LHCN-M2 (cell line): ENCODE data around the gene TRIM62. TPM values are rescaled to one million over a fixed set of nuclear protein-coding genes. Genes with fewer than 3 reads are reported as not detected.
"Not testable (repeated sequence)": the region's sequence is repeated elsewhere in the genome, so short reads cannot be mapped to it uniquely, and the experiment has no call there.

Source experiments
- DNase-seq: peaks from one replicate; pipeline ENCODE4 v3.0.0-alpha.2; 2012; ENCODE audit warnings: low read depth
- total RNA-seq: library from RNA; depleted of rRNA; stranded (reverse); fragments of >200 nt; gene quantifications from 2 replicates; pipeline ENCODE4 v1.2.3, GENCODE V29; 2014

TRIM62 gene
- total RNA-seq, 1 experiment from 2014 or later: 11.9 TPM

DNA sequence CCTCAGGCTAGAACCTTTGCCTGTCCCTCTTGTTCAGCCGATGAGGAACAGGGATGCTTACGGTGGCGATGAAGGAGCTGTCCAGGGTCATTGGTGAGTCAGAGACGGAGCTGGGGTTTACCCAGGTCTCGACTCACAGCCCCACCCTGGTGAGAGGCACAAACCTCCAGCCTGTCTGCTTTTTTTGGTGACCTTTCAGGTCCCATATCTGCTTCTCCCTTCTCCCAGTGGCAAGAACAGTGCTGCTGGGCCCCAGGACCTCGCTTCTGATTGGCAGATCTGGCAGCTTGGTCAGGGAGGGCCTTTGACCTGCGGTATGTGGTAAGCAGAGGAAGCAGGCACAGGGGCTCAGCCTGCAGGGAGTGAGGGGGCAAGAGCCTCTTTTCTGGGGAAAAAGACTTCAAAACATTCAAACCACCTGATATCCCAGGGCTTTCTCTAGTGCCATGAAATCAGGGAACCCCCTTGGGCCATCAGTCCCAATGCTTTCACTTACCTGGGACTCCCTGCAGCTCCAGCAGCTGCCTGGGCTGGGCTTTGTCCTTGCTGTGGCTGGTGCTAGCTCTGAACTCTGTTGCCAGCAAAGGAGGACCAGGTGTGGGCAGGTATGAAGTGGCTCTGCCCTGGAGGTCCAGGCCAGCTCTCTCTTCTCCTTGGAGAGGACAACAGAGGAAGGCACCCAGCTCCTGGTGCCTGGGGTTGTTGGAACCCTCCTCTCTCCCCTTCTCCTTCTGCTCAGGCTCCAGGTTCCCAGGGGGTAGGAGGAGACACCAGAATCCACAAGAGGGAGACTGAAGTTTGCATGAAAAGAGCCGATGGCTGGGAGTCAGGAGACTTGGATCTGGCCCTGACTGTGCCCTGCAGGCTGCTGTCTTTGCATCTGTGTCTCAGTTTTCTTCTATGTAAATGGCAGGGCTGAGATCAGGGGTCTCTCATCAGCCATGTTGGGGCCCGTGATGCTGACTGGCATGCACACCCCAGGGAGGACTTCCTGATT, 41.4 kb downstream of the TRIM62 start:
- DNase-seq: no peak

DNA sequence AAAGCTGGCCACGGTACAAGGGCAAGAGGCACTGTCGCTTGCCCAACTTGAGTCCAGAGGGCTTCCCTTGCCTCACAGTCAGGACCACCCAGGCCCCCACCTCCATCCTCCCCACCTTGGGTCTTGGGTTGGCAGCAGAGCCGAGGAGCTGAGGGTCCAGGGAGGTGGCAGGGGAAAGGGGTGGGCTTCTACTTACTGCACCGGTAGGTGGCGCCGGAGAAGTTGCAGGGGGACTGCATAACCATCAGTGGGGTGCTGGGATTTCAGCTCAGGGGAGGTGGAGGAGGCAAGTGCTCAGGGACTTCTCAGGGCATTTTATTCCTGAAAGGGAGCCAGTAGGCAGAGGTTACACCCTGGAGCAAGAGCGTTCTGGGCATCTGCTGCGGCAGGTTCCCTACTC, 44.0 kb downstream of the TRIM62 start:
- DNase-seq: no peak

DNA sequence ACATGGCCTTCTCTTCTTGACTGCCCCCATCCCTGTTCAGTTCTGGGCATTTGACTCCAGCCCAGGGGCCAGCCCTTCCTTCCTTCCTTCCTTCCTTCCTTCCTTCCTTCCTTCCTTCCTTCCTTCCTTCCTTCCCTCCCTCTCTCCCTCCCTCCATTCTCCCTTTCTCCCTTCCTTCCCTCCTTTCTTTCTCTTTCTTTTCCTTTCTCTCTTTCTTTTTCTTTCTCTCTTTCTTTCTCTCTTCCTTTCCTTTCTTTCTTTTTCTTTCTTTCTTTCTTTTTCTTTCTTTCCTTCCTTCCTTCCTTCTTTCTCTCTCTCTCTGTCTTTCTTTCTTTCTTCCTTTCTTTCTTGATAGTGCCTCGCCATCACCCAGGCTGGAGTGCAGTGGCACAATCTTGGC, 45.8 kb downstream of the TRIM62 start:
- not testable (repeated sequence) for DNase-seq

DNA sequence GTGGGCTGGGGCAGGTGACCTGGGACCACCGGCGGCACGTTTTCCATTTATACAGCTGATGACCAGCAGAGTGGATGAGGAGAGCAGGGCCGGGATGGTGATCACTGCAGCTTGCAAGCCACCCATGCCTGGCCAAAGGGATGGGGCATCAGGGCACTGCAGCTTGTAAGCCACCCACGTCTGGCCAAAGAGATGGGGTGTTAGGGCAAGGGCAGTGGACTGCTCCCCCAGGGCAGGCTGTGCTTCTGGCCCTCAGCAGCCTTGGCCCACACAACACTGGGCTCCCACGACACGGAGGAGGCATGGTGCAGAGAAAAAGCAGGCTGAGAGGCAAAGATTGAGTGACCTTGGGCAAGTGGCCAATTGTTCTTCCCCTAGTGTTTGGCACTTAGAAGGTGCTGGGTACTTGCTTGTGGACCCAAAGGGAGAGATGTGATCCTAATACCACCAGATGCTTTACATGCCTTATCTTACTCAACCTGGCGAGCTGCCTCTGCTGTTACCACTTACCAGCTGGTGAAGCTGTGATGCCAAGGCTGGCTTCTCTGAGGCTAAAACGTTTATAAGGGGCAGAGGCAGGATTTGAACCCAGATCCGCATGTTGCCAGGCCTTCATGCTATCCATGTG, 48.3 kb downstream of the TRIM62 start:
- peak; percentile 31 for DNase-seq

DNA sequence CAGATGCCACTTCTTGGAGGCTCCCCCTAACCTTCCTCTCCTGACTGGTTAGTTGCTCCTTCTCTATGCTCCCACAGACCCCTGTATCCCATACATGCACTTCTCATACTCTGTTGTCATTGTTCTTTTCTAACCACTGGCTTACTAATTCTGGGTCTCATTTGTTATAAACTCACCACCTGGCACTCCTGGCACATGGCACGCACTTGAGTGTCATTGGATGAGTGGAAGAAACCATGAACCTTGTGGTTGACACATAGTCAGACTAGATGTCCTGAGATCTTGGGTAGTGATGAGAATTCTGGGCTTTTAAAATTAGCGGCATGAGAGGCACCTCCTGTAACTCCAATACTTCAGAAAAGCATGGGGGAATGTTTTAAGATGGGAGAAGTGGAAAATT, 49.3 kb downstream of the TRIM62 start:
- DNase-seq: no peak

DNA sequence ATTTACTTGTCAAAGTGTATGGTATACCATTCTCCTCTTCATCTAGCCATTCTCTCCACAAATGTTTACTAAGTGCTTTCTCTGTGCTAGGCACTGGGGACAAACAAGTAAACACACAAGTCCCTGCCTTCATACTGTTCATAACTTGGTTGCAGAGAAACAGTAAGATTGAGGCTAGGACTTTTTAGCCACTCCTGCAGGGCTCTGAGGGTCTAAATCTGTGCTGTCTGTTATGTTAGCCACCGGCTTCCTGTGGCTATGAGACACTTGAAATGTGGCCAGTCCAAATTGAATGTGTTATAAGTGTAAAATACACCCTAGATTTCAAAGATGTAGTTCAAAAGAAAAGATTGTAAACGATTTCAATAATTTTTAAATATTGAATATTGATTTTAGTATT, 50.7 kb downstream of the TRIM62 start:
- DNase-seq: peak; percentile 51

DNA sequence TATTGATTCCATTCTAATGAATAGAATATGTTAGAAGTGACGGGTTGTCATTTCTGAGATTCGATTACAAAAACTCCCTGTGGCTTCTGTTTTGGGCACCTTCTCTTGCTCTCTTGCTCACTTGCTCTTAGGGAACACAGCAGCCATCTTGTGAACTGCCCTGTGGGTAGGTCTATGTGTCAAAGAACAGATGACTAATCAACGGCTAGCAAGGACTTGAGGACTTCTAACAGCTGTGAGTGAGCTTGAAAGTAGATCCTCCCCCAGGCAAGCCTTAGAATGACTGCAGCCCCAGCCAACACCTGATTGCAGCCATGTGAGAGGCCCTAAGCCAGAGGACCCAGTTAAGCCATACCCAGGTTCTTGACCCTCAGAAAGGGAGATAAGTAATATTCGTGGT, 51.5 kb downstream of the TRIM62 start:
- DNase-seq: peak; percentile 99

DNA sequence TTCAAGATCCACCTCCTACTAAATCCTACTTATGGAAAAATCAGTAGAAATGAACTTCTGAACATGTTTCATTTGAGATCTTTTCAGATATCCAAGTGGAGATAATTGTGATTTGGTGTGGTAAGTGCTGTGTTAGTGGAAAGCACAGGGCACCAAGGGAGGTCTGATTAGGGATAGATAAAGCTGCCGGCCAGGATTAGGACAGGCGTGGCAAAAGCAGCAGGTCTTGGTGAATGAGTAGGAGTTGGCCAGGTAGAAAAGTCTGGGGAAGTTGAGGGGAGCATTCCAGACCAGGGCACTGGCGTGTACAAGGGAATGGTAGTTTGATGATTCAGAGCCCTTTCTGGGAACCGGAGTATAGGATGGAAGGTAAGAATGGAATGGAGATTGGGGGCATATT, 53.1 kb downstream of the TRIM62 start:
- no peak for DNase-seq

DNA sequence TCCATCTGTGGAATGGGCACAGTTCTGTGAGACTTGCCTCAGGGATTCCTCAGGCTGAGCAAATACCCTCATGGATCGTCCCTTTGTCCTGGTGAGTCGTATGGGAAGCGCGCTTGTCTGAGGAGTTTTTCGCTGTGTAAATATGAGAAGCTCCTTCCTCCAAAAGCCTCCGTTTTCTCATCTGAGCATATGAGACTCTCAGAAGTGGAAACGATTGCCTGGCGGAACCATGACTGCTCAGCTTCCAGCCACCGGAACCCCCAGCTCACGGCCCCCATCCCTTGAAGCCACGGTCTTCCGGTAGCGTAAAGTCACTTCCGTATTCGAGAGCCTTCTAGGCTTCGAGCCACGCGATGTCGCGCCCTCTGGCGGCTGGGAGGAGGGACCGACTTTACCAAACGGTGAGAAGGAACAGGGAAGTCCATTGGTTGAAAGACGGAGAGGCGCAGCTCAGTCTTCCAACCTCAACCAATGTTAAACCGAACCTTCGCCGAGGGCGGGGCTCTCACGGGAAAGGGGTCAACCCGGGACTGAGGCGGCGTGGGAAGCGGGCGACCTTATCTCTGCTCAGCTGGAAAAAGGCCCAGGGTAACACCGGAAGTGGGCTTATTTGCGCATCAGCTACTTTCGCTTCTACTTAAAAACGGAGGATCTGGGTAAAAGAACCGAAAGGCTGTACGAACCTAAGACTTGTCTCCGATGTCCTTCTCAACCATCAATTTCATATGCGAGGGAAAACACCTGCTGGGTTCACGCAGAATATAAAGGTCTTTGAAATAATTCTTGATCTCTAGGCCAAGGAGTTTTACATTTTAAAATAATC, 54.6 kb downstream of the TRIM62 start:
- peak; percentile 99 for DNase-seq

DNA sequence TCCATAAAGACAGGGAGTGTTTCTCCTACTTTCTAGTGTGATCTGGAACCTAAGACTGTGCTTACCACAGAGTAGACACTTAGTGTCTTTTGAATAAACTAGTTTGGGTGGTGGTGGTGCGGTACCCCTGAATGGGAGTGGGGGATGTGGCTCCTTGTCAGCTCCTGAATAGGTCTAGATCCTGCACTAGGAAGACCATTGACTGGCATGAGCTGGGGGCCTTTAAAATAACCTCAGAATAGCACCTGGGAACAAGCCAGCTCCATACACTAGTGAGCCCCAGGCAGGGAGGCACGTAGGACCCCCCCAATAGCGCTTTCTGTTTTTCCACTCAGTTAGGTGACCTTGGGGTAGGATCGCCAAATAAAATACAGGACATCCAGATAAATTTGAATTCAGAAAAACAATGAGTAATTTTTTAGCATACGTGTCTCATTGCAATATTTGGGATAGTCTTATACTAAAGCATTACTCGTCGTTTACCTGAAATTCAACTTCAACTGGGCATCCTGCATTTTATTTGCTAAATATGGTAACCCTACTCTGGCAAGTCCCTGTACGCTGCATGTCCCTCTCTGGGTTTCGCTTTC, 55.3 kb downstream of the TRIM62 start:
- no peak for DNase-seq

DNA sequence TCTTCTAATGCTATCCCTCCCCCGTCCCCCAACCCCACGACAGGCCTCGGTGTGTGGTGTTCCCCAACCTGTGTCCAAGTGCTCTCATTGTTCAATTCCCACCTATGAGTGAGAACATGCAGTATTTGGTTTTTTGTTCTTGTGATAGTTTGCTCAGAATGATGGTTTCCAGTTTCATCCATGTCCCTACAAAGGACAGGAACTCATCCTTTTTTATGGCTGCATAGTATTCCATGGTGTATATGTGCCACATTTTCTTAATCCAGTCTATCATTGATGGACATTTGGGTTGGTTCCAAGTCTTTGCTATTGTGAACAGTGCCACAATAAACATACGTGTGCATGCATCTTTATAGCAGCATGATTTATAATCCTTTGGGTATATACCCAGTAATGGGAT, 57.2 kb downstream of the TRIM62 start:
- not testable (repeated sequence) for DNase-seq

DNA sequence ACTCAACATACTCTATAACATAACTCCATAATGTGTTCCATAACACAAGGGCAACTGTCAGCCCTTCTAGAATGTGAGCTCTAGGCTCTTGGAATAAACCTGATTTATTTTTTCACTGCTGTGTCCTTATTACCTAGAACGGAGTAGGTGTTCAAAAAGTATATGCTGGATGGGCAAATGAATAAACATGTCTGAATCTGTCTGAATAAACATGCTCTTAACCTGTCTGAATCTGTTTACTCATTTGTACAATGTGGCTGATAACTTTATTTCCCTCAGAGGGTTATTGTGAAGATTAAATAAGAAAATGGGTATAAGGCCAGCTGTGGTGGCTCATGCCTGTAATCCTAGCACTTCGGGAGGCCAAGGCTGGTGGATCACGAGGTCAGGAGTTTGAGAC, 58.6 kb downstream of the TRIM62 start:
- DNase-seq: no peak

DNA sequence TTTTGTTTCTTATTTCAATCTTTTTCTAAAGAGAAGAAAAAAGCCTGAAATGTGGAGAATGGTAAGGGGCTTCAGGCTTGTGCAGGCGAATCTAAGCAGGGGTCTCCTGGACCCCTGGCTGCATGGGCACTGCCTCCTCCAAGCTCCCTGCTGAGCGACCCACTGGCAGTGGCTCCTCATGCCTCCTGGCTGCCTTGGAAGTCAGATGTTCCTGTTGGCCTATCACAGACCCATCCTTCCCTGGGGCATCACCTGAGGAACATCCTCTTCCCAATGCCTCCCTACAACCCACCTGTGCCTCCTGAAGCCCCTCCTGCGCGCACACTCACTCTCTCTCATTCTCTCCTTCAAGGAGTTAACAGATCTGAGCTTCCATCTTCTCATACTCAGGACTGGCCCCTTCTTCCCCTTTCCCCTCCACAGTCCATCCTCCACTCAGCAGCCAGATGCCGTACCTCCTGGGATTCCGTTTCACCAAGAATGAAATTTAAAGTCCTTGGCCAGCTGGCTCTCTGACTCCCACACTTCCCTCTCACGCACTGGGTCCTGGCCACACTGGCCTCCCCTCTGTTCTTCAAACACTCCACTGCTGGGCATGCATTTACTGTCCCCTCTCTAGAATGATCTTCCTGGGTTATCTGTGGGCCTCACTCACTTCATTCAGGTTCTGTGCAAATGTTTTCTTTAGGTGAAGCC, 59.2 kb downstream of the TRIM62 start:
- no peak for DNase-seq

DNA sequence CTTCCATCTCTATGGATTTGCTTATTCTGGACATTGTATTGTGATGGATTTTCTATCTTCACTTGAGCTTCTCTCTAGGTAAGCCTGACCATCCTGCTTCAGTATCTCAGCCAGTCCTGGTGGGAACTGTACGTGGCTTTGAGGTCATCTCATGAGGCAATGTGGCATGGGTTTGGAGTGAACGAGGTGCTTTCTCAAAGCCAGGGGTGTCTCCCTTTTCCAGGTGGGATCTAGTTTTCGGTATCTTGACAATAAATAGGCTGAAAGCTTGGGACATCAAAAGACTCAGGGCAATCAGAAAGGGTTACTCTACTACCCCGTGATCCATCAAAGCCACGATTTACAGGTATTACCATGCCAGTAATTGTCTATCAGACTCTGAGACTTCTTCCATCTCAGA, 60.1 kb downstream of the TRIM62 start:
- DNase-seq: no peak

DNA sequence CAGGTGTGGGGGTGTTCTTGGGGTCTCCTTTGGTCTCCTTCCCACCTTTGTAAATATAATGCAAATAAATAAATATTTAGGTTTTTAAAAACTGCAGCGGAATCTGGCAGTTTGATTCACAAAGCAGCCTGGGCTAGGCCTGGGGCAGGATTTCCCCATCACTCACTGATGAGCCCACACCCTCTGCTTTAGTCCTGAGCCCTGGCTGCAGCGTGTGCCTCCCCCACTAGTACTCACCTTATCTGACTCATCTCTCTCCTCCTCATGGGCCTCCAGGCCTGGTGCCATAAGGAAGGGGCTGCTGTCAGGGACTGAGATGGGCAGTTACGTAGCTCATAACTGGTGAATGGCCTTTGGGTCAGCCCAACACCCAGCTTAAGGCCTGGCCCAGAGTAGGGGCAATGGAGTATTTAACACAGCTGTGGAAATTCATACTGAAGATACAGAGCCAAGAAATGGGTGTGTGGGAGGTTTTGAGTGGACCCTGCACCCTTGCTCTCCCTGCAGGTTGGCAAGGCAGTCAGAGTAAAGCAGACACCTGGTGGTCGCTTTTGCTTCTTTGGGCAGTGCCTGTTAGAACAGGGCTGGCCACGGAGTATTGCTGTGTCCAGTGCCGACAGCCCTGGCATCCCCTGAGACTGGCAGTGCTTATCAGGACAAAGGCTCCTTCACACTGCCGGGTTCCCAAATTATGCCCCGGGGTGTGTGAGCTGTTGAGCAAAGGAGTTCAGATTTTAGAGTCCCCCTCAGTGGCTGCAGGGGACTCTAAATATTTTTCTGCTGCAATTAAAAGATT, 61.2 kb downstream of the TRIM62 start:
- DNase-seq: no peak

DNA sequence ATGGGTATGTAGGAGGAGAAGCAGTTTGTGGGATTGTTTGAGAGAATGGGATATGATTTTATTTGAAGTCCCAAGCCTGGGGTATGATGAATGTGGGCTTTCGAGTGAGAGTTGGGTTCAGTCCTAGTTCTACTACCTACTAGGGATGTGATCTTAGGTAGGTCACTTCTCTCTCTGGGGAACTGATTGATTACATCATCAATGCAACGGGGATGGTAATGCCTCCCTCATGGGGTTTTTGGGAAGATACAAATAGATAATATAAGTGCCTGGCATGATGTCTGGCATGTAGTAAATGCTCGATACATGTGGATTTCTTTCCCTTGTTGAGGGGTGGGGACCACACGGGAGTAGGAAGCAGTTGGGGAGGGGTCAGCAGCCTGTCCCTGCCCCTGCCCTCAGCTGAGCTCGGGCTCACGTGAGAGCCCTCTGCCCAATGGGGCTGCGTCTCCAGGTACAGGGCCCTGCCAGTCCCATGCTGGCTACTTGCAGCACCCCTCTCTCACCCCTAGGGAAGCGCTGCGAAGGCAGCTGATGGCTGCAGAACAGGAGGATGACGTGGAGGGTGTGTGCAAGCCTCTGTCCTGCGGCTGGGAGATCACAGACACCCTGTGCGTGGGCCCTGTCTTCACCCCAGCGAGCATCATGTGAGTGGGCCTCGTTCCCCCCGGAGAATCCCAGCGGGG, 62.2 kb downstream of the TRIM62 start:
- DNase-seq: no peak

DNA sequence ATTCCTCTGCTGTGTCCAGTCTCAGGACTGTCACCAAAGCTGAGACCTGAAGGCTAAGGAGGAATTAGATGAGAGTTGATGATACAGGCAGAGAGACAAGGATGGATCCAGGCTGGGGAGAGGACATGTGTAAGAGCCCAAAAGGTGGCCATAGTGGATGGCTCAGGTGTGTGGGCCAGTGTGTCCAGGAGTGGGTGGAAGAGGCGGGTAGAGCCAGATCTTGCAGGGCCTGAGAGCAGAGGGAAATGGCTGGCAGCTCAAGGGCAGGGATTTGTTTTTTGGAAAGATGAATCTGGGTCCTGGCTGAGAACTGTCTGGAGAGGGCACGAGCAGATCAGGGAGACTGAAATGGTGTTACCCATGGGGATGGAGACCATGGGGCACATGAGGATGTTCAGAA, 62.8 kb downstream of the TRIM62 start:
- no peak for DNase-seq

DNA sequence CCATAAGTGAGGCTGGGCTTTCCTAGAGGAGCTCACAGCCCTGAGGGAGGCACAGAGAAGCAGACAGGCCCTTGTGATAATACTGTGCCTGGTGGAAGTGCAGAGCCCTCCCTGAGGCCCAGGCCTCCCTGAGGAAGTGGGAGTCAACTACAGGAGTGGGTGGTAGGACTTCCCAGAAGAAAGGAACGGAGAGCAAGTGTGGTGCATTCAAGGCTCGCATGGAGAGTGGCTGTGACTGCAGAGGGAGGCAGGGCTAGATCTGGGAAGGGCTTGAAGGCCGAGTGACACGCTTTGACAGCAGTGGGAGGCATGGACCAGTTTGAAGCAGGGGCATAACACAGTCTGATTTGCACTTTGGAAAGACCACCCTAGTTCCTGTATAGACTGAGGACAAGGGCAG, 63.6 kb downstream of the TRIM62 start:
- DNase-seq: no peak

DNA sequence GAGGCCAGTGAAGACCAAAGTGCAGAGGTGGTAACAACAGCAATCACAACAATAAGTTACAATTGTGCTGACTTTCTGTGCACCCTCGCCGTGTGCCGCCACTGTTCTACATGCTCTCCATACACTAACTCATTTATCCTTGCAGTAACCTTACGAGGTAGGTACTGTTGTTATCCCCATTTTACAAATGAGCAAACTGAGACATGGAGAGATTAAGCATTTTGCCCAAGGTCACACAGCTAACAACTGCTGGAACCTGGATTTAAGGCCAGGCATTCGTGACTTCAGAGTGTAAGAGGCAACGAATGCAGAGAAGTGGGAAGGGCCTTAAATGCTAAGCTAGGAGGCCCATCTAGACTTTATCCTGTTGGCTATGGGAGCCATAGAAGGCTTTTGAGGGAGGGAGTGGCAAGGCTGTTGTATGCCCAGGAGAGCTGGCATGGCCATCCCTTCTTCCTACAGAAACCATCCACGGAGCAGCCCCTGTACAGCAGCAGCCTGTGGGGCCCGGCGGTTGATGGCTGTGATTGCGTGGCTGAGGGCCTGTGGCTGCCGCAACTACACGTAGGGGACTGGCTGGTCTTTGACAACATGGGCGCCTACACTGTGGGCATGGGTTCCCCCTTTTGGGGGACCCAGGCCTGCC, 64.3 kb downstream of the TRIM62 start:
- no peak for DNase-seq
